Amygdala (tissue), 56 donors: ENCODE data around the gene EGLN2.
"Not testable (repeated sequence)": the region's sequence is repeated elsewhere in the genome, so short reads cannot be mapped to it uniquely, and the experiment has no call there.

Source experiments
- DNase-seq, 56 donors: peaks; one replicate each; lab custom pipeline; 2025; lab: John Stamatoyannopoulos, UW

The EGLN2 gene

GRCh38 chr19:40775632-40776022 lies 23.4 kb upstream of the EGLN2 start:
- DNase-seq: no peak

GRCh38 chr19:40776364-40776763 lies 22.6 kb upstream of the EGLN2 start:
- no peak for DNase-seq

- DNase-seq: peak in 53 of 56 donors; percentile 28 to 96 (median 80)
Measured at GRCh38 chr19:40776932-40777644, 21.9 kb upstream of the EGLN2 start.

- DNase-seq: peak in 1 of 56 donors; percentile 73
Measured at GRCh38 chr19:40777645-40777936, 21.4 kb upstream of the EGLN2 start.

- peak; percentile 92 to 100 (median 99) for DNase-seq
Measured at GRCh38 chr19:40777937-40778705, 20.9 kb upstream of the EGLN2 start, which contains the start of gene RAB4B. Gene RAB4B, plus strand, starts transcription at chr19:40778247. Its CDS starts 129 bp downstream, at chr19:40778376.

- no peak for DNase-seq
Measured at GRCh38 chr19:40778706-40779284, 20.2 kb upstream of the EGLN2 start.

GRCh38 chr19:40780582-40780981 lies 18.4 kb upstream of the EGLN2 start:
- DNase-seq: no peak

GRCh38 chr19:40781140-40781539 lies 17.9 kb upstream of the EGLN2 start:
- no peak for DNase-seq

GRCh38 chr19:40783711-40784110 lies 15.3 kb upstream of the EGLN2 start:
- no peak for DNase-seq

- not testable (repeated sequence) for DNase-seq
Measured at GRCh38 chr19:40784146-40784545, 14.8 kb upstream of the EGLN2 start.

GRCh38 chr19:40785526-40785925 lies 13.5 kb upstream of the EGLN2 start:
- no peak for DNase-seq

GRCh38 chr19:40786060-40787037 lies 12.6 kb upstream of the EGLN2 start:
- no peak for DNase-seq

GRCh38 chr19:40791349-40791748 lies 7.6 kb upstream of the EGLN2 start:
- no peak for DNase-seq

GRCh38 chr19:40791996-40792395 lies 7.0 kb upstream of the EGLN2 start:
- DNase-seq: no peak

GRCh38 chr19:40797166-40797962 lies 1.6 kb upstream of the EGLN2 start:
- no peak for DNase-seq

- peak in 8 of 56 donors; percentile 26 to 66 (median 50) for DNase-seq
Measured at GRCh38 chr19:40797963-40798682, 868 bp upstream of the EGLN2 start.

GRCh38 chr19:40799558-40800338 lies 757 bp downstream of the EGLN2 start:
- DNase-seq: peak in 6 of 56 donors; percentile 13 to 67 (median 39)
